DMS114 treated with DMSO at 0.1 percent for 48 hours (cell line): ENCODE data around the gene TNRC6C.

Experiments
- DNase-seq: peaks from one replicate; lab custom pipeline; 2025; ENCODE audit not compliant: unreplicated experiment; lab: John Stamatoyannopoulos, UW

The TNRC6C gene

DNA sequence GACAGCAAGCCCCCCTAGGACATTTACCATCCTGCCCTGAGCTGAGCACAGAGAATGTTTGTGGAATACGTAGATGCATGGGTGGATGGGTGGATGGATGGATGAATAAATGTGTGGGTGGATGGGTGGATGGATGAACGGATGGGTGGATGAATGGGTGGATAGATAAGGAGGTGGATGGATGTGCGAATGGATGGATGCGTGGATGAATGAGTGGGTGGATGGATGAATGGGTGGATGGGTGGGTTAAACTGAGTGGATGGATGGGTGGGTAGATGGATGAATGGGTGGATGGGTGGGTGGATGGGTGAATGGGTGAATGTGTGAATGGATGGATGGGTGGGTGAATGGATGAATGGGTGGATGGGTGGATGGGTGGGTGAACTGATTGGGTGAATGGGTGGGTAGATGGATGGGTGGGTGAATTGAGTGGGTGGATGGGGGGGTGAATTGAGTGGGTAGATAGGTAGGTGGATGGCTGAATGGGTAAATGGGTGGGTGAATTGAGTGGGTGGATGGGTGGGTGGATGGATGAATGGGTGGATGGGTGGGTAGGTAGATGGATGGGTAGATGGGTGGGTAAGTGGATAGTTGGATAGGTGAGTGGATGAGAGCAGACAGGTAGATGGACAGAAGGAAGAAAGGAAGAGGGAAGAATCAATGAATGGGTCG, 164.9 kb downstream of the TNRC6C start:
- DNase-seq, result no peak

DNA sequence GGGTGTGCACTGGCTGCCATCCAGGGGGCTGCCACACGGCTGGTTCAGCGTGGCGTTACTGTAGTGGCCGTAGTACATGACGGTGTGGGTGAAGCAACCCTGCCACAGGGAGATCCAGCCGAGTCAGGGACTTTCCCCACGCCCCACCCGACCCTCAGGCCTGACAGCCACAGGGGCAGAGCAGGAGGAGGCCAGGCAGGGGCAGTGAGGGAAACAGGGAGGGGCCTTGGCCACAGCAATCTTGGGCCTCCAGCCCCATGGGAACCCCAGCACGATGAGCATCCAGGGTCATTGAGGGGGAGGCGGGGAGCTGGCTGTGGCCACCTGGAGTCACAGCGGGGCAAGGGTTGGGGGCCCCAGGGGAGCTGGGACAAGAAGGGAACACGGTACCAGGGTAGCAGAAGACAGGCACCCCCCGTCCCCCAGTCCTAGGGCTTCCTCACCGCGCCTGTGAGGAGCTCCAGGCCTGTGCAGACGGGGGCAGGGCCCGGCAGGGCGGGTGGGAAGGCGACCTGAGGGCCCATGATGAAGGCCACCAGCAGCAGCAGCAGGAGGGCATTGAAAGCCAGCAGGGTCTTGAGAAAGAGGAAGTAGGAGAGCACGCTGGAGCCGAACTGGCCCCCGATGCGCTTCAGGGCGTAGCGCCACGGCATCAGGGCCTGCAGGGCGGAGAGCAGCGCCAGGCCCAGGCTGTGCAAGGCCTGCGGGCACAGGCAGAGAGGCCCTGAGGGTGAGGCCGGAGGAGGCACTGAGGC, 165.8 kb downstream of the TNRC6C start:
- no peak for DNase-seq

DNA sequence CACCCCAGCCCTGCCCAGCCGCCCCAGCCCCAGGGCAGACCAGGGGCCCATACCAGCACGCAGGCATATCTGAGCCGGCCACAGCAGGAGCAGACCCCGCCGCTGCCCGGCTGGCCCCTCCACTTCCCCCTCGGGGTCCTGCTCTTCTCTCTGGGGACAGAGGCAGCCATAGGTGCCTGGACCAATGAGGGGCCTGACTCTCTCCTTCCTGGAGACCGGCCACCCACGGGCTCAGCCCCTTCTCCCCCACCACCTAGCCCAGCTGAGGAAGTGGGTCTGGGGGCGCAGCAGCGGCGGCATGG, 166.3 kb downstream of the TNRC6C start:
- DNase-seq, result no peak

DNA sequence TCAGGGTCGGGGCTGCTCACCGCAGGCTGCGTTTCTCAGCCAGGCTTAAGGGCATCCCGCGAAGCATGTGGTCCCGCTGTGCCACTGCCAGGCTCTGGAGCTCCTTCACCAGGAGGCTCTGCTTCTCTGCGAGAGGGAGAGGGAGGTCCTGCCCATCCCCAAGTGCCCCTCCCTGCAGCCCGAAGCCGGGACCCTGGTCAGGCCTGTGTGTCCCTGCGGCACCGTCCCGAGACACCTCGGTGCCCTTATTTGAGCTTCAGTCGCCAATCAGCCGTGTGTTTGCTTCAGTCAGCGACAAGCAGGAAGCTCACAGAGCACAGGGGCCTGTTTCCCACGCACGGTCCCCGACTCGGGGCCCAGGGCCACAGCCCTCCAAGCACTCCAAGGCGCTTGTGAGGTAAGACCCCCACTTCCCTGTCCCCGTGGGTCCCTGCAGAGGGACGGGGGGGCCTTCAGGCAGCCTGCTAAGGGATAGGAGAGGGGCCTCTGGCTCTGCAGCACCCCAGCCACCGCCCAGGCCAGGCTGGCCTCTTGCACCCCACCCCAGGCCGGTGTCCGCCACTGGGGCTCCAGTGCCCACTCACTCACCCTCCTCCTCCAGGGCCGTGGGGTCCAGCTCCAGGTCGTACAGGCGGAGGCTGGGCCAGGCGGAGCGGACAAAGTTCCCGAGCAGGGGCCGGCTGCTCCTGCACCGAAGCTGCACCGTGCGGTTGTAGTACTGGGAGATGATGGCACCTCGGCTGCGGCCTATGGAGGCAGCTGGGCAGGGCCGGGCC, 166.8 kb downstream of the TNRC6C start:
- no peak for DNase-seq

DNA sequence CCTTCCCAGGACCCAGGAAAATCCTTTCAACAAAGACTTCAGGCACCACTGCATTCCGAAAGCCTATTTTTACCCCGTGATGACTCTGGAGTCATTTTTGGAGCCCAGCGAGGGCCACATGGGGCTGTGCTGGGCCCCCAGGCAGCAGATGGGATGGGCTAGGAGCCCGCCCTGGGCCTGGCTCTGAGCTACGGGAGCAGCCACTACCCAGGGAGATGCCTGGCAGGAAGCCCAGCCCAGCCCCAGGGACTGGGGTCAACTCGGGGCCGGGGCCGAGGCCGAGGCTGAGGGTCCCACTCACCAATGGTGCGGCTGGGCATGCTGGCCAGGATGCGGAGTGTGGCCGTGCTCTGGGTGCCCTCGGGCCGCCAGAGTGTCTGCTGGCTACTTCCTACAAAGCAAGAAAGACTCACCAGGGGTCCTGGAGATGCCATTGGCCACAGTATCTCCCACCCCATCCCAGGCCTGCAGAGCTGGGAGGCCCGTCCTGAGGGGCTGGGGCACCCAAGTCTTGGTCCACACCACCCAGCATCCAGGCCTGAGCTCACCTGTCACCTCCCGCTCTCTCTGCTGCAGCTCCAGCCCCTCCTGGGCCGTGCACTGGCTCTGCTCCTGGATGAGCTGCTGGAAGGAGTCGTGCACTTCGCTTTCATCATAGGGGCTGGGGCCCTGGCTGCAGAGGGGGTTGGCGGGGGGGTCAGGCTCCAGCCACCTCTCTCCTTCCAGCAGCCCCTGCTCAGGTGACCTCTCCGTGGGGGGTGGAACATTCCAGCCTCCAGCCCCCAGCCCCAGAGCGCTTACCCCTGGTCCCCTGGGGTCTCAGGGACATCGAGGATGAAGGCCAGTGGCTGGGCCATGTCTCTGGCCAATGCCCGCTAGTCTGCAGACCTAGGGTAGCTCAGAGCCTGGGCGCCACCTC, 167.7 kb downstream of the TNRC6C start:
- no peak for DNase-seq

DNA sequence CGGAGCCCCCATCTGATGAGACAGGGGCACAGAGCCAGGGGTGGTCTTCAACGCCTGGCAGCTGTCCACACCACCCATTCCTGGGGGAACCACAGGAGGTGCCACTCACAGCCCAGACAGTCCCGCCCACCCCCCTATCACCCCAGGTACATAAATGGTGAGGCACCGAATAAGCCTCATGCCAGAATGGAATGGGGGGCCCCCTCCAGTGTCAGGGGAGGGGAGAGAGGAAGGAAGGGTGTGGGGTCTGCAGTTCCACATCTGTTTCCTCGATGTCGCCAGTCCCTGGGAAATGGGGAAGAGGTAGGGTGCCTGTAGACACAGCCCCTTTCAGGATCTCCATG, 168.4 kb downstream of the TNRC6C start:
- no peak for DNase-seq

DNA sequence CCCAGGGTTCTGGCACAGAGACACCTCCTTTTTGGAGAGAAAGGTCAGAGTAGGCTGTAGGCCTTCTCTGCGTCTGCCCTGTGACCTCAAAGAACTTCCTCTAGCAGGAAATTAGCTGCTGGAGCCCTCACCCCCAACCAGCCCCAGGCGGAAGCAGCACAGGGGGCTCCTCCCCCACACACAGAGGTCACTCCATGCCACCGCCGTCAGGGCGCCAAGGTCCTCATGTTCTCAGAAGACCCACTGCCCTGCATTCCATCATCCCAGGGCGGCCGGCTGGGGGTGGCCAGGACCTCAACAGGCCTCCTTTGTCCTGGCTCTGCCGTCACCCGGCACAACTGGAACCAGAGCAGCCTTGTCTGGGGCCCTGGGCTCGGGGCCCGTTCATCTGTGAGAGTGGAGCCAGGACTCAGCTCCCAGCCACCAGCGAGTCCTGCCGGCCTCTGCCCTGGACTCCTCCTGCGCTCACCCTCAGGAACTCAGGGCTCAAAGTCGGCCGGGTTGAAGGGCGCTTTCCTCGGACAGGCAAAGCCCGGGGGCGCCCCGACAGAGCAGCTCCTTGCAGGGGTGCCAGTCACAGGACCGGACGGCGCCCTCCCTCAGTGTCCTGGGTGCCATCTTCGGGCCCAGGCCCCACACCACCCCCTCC, 168.9 kb downstream of the TNRC6C start:
- no peak for DNase-seq

DNA sequence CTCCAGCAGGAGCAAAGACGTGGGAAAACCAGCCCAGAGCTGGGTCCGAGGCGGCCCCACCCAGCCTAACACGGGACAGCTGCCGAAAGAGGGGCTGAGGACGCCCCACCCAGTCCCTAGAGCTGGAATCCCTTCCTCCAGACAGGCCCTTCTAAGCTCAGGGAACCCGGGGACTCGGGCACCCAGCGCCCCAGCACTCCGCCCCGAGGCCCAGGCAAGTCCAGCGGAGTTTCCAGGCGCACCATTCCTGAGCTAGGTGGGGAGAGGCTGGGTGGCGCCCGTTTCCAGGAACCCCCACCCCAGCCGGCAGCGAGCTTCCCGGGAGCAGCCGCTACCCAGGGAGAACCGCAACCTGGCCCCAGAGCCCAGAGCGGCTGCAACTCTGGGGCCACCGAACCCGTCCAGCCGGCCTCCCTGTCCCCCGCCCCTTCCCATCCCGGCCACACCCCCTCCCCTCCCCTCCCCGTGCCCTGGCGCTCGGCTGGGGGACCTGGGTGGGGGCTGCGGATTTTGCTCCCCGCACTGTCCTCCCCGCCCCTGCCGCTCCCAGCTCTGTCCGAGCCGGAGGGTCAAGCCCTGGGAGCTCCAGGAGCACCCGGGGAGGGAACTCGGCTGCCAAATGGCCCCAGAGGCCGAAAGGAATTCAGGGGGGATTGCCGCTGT, 169.5 kb downstream of the TNRC6C start:
- no peak for DNase-seq

DNA sequence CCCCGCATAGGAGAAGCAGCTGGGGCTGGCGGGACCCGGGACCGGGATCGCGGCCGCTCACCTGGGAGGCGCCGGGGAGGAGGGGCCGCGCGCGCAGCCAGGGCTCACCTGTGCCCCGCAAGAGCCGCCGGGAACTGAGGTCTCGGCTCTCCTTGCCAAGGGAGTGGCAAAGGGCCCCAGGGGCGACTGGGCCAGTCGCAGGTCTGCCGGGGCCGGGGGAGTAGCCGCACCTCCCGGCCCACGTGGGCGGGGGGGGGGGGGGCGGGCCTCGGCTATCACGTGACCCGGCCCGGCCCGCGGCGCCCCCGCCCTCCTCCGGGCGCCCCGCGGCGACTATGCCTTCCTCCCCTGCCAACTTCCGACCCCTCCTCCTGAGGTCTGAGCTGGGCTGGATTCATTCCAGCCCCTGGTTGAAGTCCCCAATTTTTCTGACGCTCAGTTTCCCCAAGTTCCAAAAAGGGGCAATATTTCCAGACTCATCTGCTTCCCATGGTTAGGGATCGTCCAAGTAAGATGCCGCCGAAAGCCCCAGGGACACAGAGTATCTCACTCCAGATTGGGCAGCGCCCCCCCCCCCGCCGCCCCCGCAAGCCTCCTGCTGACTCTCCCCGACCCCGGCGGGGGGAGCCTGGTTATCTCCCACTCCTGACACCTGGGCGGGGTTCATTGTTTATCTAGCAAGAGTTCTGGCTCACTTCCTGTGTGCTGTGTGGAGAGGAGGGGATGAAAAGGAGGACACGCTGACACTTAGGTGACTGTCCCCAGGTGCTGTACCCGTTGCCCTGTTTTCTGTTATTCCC, 170.2 kb downstream of the TNRC6C start, which contains the start of gene TMC6:
TMC6 (minus strand) TSS at position 205 of the 800 bp plus-strand sequence. CDS start 1,923 bp downstream, outside the sequence.
- no peak for DNase-seq

DNA sequence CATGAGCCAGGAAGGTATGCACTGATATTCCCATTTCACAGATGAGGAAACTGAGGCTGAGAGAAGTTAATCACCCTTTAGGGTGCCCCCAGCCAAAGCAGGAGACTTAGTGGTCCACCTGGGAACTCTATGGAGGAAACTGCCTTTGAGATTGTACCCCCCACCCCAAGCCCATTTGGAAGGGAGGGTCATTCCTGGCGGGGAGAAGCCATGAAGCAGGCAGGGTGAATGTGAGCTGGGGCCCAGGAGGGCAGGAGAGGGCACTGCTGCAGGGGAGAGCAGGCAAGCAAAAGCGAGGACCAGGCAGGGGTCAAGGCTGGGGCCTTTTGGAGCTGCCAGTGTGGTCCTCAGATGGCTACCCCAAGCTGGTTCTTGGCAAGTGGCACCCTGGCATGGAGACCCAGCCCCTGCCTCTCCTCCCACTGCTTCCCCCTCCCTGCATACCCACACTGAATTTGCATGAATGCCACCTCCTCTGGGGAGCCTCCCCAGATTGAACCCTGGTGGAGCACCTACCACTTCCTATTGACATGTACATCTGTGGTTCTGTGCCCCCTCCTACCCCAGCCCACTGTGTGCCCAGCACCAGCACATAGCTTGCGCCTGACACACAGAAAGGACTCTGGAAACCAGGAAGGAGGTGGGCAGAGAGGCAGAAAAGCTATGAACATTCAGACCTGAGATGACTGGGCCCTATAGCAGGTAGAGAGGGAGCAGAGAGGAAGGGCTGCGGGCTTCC, 171.0 kb downstream of the TNRC6C start:
- no peak for DNase-seq

DNA sequence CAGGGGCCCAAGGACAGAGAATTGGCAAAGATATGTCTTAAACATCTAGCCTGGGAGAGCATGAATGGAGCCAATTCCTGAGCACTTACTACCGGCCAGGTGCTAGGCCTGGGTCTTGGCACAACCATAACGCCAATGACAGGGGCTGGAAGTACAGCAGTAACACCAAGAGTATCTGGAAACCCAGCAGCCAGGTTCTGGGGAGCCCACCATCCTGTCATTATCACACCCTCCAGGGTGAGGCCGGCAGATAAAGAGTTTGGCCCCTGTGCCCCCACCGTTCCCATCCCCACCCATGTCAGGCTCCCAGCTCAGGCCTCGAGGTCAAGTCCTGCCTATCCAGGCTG, 171.6 kb downstream of the TNRC6C start:
- DNase-seq, result no peak

DNA sequence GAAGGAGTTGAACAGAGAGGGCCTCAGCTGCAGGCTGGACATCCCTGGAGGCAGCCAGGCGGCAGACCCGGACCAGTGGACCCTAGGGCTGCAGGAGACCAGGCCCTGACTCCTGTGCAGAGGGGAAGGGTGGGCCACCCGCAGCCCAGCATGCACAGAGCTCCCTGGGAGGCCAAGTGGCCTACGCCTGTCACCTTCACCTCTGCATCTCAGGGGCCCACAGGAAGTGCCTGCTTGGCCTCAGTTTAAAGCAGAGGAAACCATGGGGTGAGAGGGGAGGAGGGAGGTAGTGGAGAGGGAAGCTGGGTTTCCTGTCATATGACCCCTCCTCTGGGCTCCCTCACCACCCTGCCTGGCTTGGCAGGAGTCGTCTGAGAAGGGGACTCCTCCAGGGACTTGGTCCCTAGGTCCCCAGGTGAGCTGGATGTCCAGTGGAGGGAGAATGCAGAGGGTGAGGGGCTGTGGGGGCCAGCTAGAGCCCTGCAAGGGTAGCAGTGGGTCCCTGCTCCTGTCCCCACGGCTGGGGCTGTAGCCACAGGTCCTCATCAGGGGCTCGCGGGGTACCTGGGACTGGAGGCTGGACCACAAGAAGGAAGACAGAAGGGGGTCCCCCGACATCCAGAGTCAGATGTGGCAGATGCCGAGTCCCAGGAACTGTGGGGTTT, 172.1 kb downstream of the TNRC6C start, which contains the start of gene TMC8:
TMC8 (plus strand) TSS at position 335 of the 665 bp plus-strand sequence. CDS start 818 bp downstream, outside the sequence.
- no peak for DNase-seq

DNA sequence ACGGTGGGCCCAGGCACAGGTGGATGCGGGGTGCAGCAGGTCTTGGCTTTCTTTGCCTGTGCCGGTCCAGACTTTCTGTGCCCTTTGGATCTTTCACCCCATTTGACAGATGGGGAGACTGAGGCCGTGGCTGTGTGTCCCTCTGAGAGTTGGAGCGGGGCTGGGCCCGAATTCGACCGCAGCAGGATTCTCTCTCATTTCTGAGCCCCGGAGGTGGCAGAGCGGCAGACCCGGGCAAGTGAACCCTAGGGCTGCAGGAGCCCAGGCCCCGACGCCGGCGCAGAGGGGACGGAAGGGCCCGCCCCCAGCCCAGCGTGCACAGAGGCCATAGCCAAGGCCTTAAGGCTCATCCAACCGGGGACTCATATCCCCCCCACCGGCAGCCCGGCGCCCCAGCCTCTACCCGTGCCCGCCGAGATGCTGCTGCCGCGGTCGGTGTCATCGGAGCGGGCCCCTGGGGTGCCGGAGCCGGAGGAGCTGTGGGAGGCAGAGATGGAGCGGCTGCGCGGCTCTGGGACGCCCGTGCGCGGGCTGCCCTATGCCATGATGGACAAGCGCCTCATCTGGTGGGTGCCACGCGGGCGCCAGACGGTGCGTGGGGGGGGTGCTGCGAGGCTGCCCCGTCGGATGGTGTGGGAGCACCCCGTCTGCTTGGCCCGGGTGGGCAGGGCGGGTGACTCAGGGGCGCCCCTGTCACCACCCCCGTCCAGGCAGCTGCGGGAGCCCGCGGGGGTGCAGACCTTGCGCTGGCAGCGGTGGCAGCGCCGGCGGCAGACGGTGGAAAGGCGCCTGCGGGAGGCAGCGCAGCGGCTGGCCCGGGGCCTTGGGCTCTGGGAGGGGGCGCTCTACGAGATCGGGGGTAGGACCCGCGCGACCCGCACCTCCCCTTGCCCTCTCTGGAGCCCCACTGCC, 172.9 kb downstream of the TNRC6C start:
- DNase-seq, result no peak

DNA sequence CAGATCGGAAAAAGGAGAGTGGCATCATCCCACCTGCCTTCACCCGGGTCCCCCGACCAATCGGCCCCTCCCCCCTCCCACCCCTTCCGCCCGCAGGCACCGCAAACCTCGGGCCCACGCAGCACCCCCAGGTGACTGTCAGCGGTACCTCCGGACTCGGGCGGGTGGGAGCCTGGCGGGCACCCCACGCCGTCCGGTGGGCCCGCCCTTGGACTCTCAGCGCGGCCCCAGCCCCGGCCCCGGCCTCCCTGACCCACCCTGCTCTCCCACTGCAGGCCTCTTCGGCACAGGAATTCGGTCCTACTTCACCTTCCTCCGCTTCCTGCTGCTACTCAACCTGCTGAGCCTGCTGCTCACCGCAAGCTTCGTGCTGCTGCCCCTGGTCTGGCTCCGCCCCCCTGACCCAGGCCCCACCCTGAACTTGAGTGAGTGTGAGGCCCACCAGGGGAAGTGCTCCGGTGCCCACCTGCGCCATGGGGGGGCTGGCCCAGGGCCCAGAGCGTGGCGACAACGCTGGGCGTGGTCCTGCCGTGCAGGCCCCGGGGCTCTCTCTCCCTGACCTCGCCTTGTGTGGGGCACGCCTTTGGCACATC, 173.7 kb downstream of the TNRC6C start:
- no peak for DNase-seq

DNA sequence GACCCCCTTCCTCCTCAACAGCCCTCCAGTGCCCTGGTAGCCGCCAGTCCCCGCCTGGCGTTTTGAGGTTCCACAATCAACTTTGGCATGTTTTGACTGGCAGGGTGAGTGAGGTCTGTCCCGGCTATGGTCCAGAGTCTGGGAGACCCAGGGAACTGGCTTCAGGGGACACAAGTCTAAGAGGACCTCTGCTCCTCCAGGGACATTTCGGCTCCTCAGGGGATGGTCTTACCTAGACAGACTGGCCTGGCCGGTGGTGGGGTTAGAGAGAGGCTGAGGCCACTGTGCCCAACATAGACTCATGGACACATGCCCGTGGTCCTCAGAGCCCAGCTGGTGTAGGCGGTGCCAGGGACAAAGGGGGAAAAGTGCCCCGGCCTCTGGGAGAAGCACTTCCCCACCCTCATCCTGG, 174.3 kb downstream of the TNRC6C start:
- no peak for DNase-seq

DNA sequence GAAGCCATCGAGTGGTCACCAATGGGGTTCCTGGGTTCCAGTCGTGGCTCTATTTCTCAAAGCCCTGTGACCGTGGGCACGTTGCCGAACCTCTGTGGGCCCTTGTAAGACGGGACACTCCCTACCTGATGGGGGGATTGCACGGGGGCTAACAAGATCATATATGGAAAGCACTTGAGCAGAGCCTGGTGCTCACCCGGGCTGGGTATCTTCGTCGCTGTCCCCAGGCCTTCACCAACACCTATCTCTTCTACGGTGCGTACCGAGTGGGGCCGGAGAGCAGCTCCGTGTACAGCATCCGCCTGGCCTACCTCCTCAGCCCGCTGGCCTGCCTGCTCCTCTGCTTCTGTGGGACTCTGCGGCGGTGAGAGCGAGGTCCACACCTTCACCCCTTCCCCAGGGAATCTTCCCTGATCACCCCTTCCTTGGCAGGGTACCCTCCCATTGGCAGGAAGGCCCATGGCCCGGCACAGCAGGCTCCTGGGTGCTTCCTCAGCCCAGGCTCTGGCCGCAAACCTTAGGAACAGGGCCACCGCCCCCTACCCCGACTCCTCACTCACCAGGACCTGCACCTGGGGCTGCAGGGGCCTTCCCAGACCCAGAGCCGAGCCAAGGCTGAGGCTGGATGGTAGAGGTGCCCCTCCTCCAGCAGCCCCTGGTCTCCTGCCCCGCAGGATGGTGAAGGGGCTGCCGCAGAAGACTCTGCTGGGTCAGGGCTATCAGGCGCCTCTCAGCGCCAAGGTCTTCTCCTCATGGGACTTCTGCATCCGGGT, 174.9 kb downstream of the TNRC6C start:
- no peak for DNase-seq
